GM13976 (cell line): ENCODE measurements around the gene CGRRF1.

Experiments
- DNase-seq: peaks from one replicate; pipeline ENCODE4 v3.0.0; 2012; ENCODE audit warnings: low spot score
- in situ Hi-C: fragments of 300-500 bp; cut with MboI; formaldehyde crosslinking; loops from one replicate; pipeline ENCODE4 v1.12.0; 2022; ENCODE audit warnings: low sequenced_read_pairs, mixed read lengths, inconsistent platforms; ENCODE audit not compliant: unreplicated experiment
- TF ChIP-seq, protein P1 (sequence below): IDR thresholded peaks from 2 replicates; pipeline ENCODE4 v1.5.1; 2012; ENCODE audit warnings: borderline replicate concordance, mild to moderate bottlenecking; ENCODE audit not compliant: insufficient read depth; ENCODE audit errors: extremely low read depth, missing control alignments, control extremely low read depth

CGRRF1 gene

DNA sequence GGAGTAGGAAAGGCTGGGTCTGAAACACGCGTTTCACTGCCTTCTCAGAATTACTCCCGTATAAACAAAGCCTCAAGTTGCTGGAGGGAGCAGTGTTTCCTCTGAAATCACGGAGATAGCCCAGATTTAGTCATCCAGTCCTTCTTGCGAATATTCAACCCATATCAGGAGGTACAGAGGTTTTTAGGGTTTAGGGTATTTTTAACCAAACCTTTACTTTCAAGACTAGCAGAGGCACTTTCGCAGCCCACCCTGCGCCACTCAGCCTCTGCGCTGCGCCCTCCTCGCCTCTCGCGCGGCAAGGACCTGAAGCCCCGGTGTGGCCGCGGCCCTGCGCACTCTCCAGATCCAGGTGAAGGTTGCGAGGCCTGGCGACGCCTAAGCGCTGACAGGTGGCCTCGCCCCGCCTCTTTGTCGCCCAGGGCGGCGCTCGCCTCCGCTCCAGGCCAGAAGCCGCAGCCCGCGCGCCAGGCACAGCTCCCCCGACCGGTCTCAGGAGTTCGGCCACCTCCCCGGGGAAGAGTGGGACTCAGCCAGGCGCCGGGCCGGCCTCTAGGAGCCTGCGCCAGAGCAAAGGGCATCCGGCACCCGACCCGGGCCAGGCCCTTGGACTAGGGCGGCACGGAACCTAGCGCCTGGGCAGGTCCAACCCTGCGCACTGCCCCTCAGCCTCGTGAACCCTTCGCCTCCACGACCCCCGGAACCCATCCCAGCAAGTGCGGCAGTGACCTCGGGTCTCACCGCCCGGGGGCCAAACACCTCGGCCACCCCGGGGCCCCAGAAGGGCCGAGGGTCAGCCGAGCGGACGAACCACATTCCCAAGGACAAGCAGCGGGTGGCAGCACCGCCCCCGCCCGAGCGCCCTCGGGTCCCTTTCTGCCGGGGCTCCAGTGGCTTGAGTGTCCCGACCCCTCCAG lies 55.4 kb downstream of the CGRRF1 start:
- TF ChIP-seq, protein P1, sequence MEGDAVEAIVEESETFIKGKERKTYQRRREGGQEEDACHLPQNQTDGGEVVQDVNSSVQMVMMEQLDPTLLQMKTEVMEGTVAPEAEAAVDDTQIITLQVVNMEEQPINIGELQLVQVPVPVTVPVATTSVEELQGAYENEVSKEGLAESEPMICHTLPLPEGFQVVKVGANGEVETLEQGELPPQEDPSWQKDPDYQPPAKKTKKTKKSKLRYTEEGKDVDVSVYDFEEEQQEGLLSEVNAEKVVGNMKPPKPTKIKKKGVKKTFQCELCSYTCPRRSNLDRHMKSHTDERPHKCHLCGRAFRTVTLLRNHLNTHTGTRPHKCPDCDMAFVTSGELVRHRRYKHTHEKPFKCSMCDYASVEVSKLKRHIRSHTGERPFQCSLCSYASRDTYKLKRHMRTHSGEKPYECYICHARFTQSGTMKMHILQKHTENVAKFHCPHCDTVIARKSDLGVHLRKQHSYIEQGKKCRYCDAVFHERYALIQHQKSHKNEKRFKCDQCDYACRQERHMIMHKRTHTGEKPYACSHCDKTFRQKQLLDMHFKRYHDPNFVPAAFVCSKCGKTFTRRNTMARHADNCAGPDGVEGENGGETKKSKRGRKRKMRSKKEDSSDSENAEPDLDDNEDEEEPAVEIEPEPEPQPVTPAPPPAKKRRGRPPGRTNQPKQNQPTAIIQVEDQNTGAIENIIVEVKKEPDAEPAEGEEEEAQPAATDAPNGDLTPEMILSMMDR, result no peak
- DNase-seq, result peak; percentile 81
- in situ Hi-C loops, result loop anchor here (5.0 kb wide), 1 partner anchor 207 kb away; no protein-coding TSS in a partner anchor

DNA sequence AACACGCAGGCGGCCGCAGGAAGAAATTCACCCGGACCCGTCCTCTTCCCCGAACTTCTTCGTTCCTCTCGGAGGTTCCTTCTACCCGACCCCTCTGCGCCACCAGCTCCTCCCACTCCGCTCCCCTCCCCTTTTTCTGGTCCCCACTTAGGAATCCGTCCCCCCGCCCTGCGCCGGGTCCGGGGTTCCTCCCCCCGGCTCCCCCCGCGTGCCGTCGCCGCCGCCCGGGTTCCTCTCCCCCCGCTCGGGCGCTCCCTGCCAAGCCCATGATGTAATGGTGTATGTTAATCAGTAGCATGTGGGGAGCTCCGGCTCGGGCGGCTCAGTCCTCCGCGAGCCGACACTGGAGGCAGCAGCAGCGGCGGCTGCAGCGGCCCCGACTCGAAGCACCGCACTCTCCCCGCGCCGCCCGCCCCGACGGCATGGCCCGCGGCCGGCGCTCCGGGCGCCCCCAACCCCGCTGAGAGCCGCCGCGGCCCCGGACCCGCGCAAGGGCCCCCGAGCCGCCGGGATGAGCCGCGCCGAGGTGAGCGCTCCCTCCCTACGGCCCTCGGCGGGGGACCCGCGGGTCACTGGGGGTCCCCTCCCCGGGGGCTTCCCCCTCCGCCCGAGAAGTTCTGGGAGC lies 56.2 kb downstream of the CGRRF1 start:
- DNase-seq, result peak; percentile 87
- in situ Hi-C loops, result loop anchor here (5.0 kb wide), 1 partner anchor 206 kb away; no protein-coding TSS in a partner anchor
- TF ChIP-seq, protein P1, result no peak

DNA sequence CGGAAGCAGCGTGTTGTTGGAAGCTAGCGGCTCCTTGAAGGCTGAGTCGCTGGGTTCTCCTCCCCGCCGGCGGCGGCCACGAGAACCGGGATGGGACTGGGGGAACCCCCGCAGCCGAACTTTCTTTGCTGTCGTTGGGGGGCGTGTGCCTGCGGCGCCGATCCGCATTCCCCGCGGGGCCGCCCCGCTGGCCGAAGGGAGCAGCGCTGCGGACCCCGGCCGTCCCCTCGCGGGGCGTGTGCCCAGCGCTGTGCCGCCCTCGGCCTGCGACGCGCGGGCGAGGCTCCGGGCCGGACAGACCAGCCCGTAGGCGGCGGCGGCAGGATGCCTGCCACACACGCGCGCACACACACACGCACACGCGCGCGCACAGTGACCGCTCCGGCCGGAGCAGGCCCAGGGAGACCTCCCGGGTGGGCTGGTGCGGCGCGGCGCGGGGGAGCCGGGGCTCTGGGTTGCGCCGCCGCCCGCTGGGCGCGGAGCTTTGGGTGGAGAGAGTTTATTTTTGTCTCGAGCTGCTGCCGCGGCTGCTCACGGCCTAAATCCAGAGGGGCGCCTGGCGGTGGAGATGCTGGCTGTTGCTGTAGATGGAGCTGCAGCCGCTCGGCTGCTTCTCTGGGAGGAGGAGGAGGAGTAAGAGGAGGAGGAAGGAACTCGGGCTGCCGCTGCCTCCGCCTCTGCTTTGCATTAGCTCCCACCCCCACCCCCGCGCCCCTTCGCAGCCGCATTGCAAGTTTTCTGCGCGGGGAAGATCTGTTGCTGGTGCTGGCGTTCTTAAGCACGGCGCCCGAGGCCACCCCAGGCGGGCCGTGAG lies 56.9 kb downstream of the CGRRF1 start, which contains the start of gene SAMD4A:
TSS of gene SAMD4A (plus strand) at position 719 of the 814 bp plus-strand sequence. CDS start 789 bp downstream, outside the sequence.
- peak; percentile 79 for DNase-seq
- in situ Hi-C loops, result loop anchor here (5.0 kb wide), 1 partner anchor 206 kb away; no protein-coding TSS in a partner anchor
- TF ChIP-seq, protein P1, result peak; percentile 27

DNA sequence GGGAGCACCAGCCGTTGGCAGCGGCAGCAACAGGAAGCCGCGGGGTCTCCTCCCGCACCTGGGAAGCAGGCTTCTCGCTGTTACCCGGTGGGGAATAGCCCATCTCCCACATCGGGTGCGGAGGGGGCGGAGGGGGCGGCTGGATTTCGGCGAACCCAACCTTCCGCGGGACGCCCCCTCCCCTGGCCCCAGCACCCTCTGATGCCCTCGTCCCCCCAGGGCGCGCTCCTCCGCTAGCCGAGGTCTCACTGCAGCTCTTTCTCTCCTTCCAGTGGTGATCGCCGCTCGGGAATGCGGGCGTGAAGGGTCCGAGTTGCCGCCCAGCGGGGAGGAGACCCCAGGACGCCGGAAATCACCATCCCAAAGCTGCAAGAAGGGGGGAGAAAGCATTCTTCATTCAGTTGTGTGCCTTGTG lies 57.5 kb downstream of the CGRRF1 start:
- TF ChIP-seq, protein P1, result no peak
- DNase-seq, result no peak
- in situ Hi-C loops, result loop anchor here (5.0 kb wide), 1 partner anchor 205 kb away; no protein-coding TSS in a partner anchor

DNA sequence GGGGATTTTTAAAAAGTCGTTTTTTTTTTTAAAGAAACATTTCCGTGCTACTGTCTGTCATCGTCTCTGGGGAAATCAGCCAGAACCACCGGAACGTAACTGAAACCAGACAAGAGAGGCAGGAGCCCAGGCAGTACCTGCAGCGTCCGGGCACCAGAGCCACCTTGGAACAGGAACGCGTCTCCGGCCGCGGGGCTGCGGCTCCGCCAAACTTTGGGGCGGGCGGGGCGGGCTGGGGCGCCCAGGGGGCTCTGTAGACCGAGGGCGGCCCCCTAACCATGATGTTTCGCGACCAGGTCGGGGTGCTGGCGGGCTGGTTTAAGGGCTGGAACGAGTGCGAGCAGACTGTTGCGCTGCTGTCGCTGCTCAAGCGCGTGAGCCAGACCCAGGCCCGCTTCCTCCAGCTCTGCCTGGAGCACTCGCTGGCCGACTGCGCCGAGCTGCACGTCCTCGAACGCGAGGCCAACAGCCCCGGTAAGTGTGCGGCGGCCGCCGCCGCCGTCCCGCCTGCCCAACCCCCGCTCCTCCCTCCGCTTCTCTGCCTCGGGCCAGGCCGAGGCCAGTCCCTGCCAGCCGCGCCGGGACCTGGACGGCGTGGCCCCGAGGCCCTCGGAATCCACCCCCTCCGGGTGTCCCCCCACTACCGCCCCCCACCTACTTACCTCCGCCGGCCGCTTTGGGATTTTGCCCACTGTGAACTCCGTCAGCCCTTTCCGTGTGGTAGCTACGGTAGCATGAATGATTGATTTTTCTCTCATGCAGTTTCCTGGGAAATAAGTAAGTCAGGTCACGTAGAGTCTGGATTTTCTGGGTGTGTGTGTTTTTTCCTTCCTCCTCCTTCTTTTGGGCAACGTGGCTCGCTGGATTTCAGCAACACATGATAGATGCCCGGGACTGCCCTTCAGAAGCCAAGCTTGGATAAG lies 58.2 kb downstream of the CGRRF1 start:
- peak; percentile 73 for DNase-seq
- in situ Hi-C loops, result loop anchor here (5.0 kb wide), 1 partner anchor 204 kb away; no protein-coding TSS in a partner anchor
- TF ChIP-seq, protein P1, result no peak
